CD4-positive, alpha-beta memory T cell (primary cell): Measurements from ENCODE around the gene HIRIP3. TPM values are rescaled to one million over a fixed set of nuclear protein-coding genes. Genes with fewer than 3 reads are reported as not detected.
A peak's percentile ranks its signal among the peaks of the same experiment; 100 is the strongest.
"Not testable (repeated sequence)": the region's sequence is repeated elsewhere in the genome, so short reads cannot be mapped to it uniquely, and the experiment has no call there.

Experiments
- CTCF ChIA-PET: fragments of 350-600 bp; sonication (Branson Sonifier 250); formaldehyde crosslinking; loops from one replicate; lab custom pipeline; 2021; ENCODE audit warnings: inconsistent platforms; ENCODE audit not compliant: partially characterized antibody; lab: Charles Lee
- POLR2A ChIA-PET: fragments of 350-600 bp; sonication (Branson Sonifier 250); formaldehyde crosslinking; loops from one replicate; lab custom pipeline; 2021; ENCODE audit not compliant: partially characterized antibody; lab: Charles Lee
- DNase-seq, 5 donors: peaks; one replicate each; pipeline versions ENCODE4 v3.0.0 to v3.0.0-alpha.2; 2020 to 2022; ENCODE audit warnings: mixed read lengths in 1 of 5
- H3K27ac ChIP-seq: one replicate; pipeline ENCODE4 v1.7.0; 2013; ENCODE audit warnings: low read depth, low read length
- H3K27me3 ChIP-seq: 2 replicates; pipeline ENCODE4 v1.7.0; 2013; ENCODE audit warnings: mild to moderate bottlenecking, low read length, moderate library complexity; ENCODE audit not compliant: insufficient read depth
- H3K36me3 ChIP-seq: 2 replicates; pipeline ENCODE4 v1.7.0; 2013; ENCODE audit warnings: mild to moderate bottlenecking, low read length, moderate library complexity; ENCODE audit not compliant: insufficient read depth
- H3K4me1 ChIP-seq: 2 replicates; pipeline ENCODE4 v1.7.0; 2013; ENCODE audit warnings: mild to moderate bottlenecking, low read length, moderate library complexity; ENCODE audit not compliant: insufficient read depth
- H3K4me3 ChIP-seq, 2 donors: one replicate each; pipeline ENCODE4 v1.7.0; 2013; ENCODE audit warnings: low read length in 2 of 2, mild to moderate bottlenecking in 1 of 2
- H3K9me3 ChIP-seq, 2 donors: one replicate each; pipeline ENCODE4 v1.7.0; 2013; ENCODE audit warnings: low read length in 2 of 2, control low read depth in 1 of 2; ENCODE audit not compliant: control insufficient read depth in 1 of 2
- H3K27ac Mint-ChIP-seq, 7 donors: one replicate each; pipeline ENCODE4 v1.8.0; 2020 to 2021; ENCODE audit warnings: mixed read lengths in 7 of 7, mild to moderate bottlenecking in 6 of 7, inconsistent platforms in 3 of 7, moderate library complexity in 3 of 7
- H3K27me3 Mint-ChIP-seq, 2 donors: one replicate each; pipeline ENCODE4 v1.8.0; 2020 to 2021; ENCODE audit warnings: mixed read lengths in 2 of 2
- H3K36me3 Mint-ChIP-seq, 2 donors: one replicate each; pipeline ENCODE4 v1.8.0; 2020 to 2021; ENCODE audit warnings: mixed read lengths in 2 of 2, inconsistent platforms in 1 of 2, mild to moderate bottlenecking in 1 of 2
- H3K4me1 Mint-ChIP-seq, 4 donors: one replicate each; pipeline ENCODE4 v1.8.0; 2020 to 2021; ENCODE audit warnings: mixed read lengths in 4 of 4, mild to moderate bottlenecking in 1 of 4
- H3K4me3 Mint-ChIP-seq, 8 donors: one replicate each; pipeline ENCODE4 v1.8.0; 2020 to 2021; ENCODE audit warnings: mixed read lengths in 8 of 8, mild to moderate bottlenecking in 7 of 8, moderate library complexity in 6 of 8, inconsistent platforms in 3 of 8
- H3K9me3 Mint-ChIP-seq, 8 donors: one replicate each; pipeline ENCODE4 v1.8.0; 2020 to 2021; ENCODE audit warnings: mixed read lengths in 8 of 8, mild to moderate bottlenecking in 5 of 8, inconsistent platforms in 3 of 8, moderate library complexity in 1 of 8
- intact Hi-C: fragments of 100-400 bp; cut with micrococcal nuclease; formaldehyde crosslinking; loops from one replicate; pipeline ENCODE4 v1.15.1; 2023
- polyA plus RNA-seq, 2 donors: library from polyadenylated mRNA; unstranded; fragments of 300-500 nt; fragmentation: Illumina TruSeq; gene quantifications; one replicate each; pipeline ENCODE4 v1.2.3, GENCODE V29; 2021
- total RNA-seq, 2 experiments: library from RNA; stranded (reverse); gene quantifications; one replicate each; pipeline ENCODE4 v1.2.3, GENCODE V29; 2021

Gene HIRIP3
- total and polyA plus RNA-seq, 4 experiments from 2014 or later = 19.2 to 26.0 (median 20.5) TPM

DNA sequence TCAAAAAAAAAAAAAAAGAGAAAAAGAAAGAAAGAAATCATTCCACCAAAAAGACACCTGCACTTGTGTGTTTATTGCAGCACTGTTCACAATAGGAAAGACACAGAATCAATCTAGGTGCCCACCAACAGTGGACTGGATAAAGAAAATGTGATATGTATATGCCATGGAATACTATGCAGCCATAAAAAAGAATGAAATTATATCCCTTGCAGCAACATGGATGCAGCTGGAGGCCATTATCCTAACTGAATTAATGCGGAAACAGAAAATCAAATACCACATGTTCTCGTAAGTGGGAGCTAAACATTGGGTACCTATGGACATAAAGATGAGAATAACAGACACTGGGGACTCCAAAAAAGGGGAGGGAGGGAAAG is 21.9 kb upstream of the HIRIP3 start:
- intact Hi-C loops = no loop called here
- no peaks in the 10 kb centered on the region for H3K36me3 ChIP-seq
- no peaks in the 10 kb centered on the region for H3K9me3 ChIP-seq
- ChIA-PET POLR2A (no interaction called here), CTCF (interaction anchor here (1.9 to 3.3 kb wide), 2 partner anchors 15 to 317 kb away, joined by 6 to 11 read pairs; no protein-coding TSS in a partner anchor)
- H3K4me3 ChIP-seq = no peak overlapping the region
- no peak overlapping the region for H3K27ac ChIP-seq
- H3K27ac Mint-ChIP-seq = peak overlapping the region in 1 of 7 donors; percentile 46
- H3K27me3 ChIP-seq = no peaks in the 10 kb centered on the region
- no peaks in the 10 kb centered on the region for H3K9me3 Mint-ChIP-seq
- H3K4me3 Mint-ChIP-seq = no peak overlapping the region
- H3K27me3 Mint-ChIP-seq = peaks cover under 1% of the 10 kb centered on the region in 2 donors
- H3K36me3 Mint-ChIP-seq = no peaks in the 10 kb centered on the region
- H3K4me1 ChIP-seq = peaks cover 9% of the 10 kb centered on the region
- no peak for DNase-seq
- peaks cover 4 to 13% (median 7%) of the 10 kb centered on the region in 4 donors for H3K4me1 Mint-ChIP-seq

DNA sequence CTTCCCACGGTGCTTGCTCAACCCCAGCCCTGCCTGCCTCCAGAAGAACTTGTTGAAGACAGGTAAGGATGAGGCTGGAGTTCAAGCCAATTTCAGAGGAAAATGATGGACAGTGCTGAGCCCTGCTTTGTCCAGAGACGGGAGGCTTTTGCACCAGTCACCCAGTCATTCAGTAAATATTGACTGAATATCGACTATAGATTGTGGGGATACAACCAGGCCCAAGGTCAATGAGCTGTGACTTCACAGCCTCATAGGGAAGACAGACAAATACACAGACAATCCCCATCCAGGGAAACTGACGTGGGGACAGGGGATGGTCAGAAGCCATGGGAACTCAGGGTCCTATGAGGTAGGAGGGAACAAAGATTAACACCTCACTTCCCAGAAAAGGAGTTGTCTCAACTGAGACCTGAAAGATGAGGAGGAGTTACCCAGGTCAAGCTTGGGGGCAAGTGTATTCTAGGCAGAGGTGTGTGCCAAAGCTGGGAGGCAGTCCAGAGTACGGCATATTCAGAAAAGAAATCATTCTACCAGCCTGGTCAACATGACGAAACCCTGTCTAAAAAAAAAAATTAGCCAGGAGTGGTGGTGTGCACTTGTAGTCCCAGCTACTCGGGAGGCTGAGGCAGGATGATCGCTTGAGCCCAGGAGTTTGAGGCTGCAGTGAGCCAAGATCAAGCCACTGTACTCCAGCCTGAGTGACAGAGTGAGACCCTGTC is 21.3 kb upstream of the HIRIP3 start:
- no peaks in the 10 kb centered on the region for H3K27me3 ChIP-seq
- H3K4me1 ChIP-seq = peaks cover 7% of the 10 kb centered on the region
- Mint-ChIP-seq H3K4me3 (no peak overlapping the region), H3K27ac (peak overlapping the region in 1 of 7 donors; percentile 14), H3K9me3 (no peaks in the 10 kb centered on the region), H3K4me1 (peaks cover 6 to 14% (median 10%) of the 10 kb centered on the region in 4 donors), H3K27me3 (peaks cover 4 to 6% of the 10 kb centered on the region in 2 donors), H3K36me3 (no peaks in the 10 kb centered on the region)
- no peaks in the 10 kb centered on the region for H3K9me3 ChIP-seq
- H3K4me3 ChIP-seq = no peak overlapping the region
- H3K36me3 ChIP-seq = no peaks in the 10 kb centered on the region
- CTCF ChIA-PET = interaction anchor here (1.9 to 3.3 kb wide), 2 partner anchors 16 to 317 kb away, joined by 6 to 11 read pairs; no protein-coding TSS in a partner anchor
- no peak overlapping the region for H3K27ac ChIP-seq
- POLR2A ChIA-PET = no interaction called here
- intact Hi-C loops = no loop called here
- DNase-seq = no peak

DNA sequence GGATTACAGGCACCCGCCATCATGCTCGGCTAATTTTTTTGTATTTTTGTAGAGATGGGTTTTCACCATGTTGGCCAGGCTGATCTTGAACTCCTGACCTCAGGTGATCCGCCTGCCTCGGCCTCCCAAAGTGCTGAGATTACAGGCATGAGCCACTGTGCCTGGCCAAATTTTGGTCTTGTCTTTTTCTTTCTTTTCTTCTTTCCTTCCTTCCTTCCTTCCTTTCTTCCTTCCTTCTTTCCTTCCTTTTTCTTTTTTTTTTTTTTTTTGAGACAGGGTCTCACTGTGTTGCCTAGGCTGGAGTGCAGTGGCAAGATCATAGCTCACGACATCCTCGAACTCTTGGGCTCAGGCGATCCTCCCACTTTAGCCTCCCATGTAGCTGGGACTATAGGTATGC is 20.0 kb upstream of the HIRIP3 start:
- H3K27ac ChIP-seq, H3K9me3 Mint-ChIP-seq, intact Hi-C loops, H3K9me3 ChIP-seq, H3K4me1 Mint-ChIP-seq, H3K4me1 ChIP-seq, POLR2A ChIA-PET, H3K4me3 ChIP-seq, CTCF ChIA-PET, H3K36me3 ChIP-seq, H3K27me3 ChIP-seq, DNase-seq, H3K36me3 Mint-ChIP-seq, H3K27ac Mint-ChIP-seq, H3K27me3 Mint-ChIP-seq: not testable (repeated sequence)
- H3K4me3 Mint-ChIP-seq = peak overlapping the region in 1 of 8 donors; percentile 12

DNA sequence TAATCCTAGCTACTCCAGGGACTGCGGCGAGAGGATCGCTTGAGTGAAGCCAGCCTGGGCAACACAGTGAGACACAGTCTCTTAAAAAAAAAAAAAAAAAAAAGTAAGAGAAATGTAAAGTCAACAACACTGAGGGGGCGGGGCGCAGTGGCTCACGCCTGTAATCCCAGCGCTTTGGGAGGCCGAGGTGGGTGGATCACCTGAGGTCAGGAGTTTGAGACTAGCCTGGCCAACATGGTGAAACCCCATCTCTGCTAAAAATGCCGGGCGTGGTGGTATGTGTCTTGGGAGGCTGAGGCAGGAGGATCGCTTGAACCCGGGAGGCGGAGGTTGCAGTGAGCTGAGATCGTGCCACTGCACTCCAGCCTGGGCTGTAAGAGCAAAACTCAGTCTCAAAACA is 17.2 kb upstream of the HIRIP3 start:
- Mint-ChIP-seq H3K27me3 (peaks cover 7 to 17% of the 10 kb centered on the region in 2 donors), H3K27ac (peak overlapping the region in 1 of 7 donors; percentile 31), H3K4me3 (peak overlapping the region in 5 of 8 donors; percentile 17 to 87 (median 72))
- H3K9me3 ChIP-seq, H3K4me1 Mint-ChIP-seq, H3K9me3 Mint-ChIP-seq, H3K27me3 ChIP-seq, H3K4me3 ChIP-seq, H3K36me3 Mint-ChIP-seq, DNase-seq, intact Hi-C loops, H3K36me3 ChIP-seq, H3K4me1 ChIP-seq, H3K27ac ChIP-seq, POLR2A ChIA-PET: not testable (repeated sequence)
- CTCF ChIA-PET = interaction anchor here (0.6 to 1.2 kb wide), 4 partner anchors 11 to 312 kb away, joined by 3 to 5 read pairs (median 3); partner anchors contain the start of gene C16orf92

DNA sequence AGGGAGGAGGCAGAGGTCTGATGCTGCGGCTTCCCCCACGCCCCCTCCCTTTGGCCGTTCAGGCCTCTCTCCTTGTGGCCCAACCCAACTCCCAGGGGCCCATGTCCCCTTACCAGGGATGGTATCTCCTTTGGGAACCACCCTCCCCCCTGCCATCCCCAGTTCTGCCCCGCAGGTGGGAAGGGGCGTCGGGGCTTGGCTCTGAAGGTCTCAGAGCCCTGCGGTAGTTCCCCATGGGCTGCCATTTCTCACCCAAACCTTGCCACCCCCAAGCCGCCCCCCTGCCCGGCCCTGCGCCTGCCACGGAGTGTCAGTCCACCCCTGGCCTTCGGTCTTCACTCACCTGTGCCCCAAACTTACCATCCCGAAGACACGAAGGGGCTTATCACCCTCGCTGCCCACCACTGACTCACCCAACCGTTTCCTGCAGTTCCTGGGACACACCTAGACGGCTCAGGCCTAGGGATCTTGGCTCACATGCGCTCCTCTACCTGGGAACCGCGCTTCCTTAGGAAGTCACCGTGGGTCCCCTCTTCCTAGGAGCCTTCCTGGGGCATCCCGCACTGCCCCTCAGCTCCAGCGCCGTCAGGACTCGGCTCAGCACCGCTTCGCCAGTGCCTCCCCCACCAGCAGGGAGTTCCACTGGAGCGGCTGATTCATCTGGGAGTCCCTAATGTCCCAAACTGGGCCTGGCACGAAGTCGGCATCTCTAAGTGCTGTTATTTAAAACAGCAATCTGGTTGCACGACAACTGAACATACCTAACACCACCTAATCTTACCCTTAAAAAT is 16.5 kb upstream of the HIRIP3 start:
- Mint-ChIP-seq H3K9me3 (no peaks in the 10 kb centered on the region), H3K4me3 (peak overlapping the region; percentile 81 to 90 (median 86)), H3K36me3 (no peaks in the 10 kb centered on the region), H3K4me1 (peaks cover 2 to 6% (median 4%) of the 10 kb centered on the region in 4 donors), H3K27me3 (peaks cover 7 to 17% of the 10 kb centered on the region in 2 donors), H3K27ac (peak overlapping the region in 6 of 7 donors; percentile 29 to 82 (median 64))
- H3K4me1 ChIP-seq = peaks cover 7% of the 10 kb centered on the region
- H3K27me3 ChIP-seq = peaks cover 7% of the 10 kb centered on the region
- no peak overlapping the region for H3K27ac ChIP-seq
- no peak for DNase-seq
- no peaks in the 10 kb centered on the region for H3K9me3 ChIP-seq
- CTCF ChIA-PET = interaction anchor here (1.0 kb wide), 1 partner anchor 21 kb away, joined by 3 read pairs; no protein-coding TSS in a partner anchor
- intact Hi-C loops = no loop called here
- no peaks in the 10 kb centered on the region for H3K36me3 ChIP-seq
- POLR2A ChIA-PET = no interaction called here
- H3K4me3 ChIP-seq = peak overlapping the region in 1 of 2 donors; percentile 34

DNA sequence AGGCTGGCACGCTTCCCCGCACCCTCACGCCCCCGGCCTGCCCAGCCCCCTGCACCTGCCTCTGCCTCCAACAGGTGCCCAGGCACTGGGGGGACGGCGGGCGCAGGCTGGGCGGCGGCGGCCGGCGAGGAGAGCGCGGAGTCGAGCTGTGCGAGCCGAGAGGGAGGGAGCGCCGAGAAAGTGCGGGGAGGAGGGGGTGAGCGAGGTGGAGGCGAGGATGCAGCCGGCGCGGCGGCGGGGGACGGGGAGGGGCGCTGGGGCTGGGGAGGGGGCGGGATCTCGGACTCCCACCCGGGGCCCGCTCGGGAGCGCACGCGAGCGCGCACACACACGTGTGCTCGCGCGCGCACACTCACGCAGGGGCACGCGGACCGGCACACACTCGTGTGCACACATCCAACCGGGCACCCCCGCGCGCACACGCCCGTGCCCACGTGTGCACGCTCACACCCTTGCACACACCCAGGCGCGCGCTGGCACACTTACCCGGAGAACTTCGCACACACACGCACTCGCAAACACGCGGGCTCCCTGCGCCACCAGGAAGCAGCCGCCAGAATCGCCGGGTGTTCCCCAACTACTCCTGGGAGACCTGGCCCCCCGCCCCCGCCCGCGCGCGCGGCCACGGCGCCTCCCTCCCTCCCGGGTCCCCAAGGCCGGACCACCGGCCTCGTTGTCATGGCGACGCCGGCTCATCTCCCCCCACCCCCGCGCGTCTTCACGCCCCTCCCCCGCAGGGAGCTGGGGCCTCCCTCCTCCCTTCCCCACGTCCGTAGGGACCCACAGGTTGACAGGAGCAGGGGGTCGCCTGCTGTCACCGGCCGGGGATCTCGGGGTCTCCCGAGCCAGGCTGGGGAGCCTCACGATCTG is 15.7 kb upstream of the HIRIP3 start, which contains the start of gene DOC2A:
TSS of gene DOC2A (minus strand) at position 184 of the 870 bp plus-strand sequence. CDS start 805 bp downstream, outside the sequence.
- CTCF ChIA-PET = no interaction called here
- peak within 1 kb of the TSS; percentile 76 to 90 (median 86) for H3K4me3 Mint-ChIP-seq
- POLR2A ChIA-PET = no interaction called here
- Histone ChIP-seq H3K4me3 (peak within 1 kb of the TSS in 1 of 2 donors; percentile 34), H3K27me3 (peaks cover 7% of the 10 kb centered on the region), H3K27ac (no peak within 1 kb of the TSS), H3K36me3 (no peaks in the 10 kb centered on the region), H3K4me1 (peaks cover 7% of the 10 kb centered on the region), H3K9me3 (no peaks in the 10 kb centered on the region)
- H3K4me1 Mint-ChIP-seq = peaks cover 2 to 6% (median 4%) of the 10 kb centered on the region in 4 donors
- H3K36me3 Mint-ChIP-seq = no peaks in the 10 kb centered on the region
- peak within 1 kb of the TSS in 2 of 7 donors; percentile 62 to 75 for H3K27ac Mint-ChIP-seq
- H3K27me3 Mint-ChIP-seq = peaks cover 7 to 17% of the 10 kb centered on the region in 2 donors
- H3K9me3 Mint-ChIP-seq = no peaks in the 10 kb centered on the region
- peak in 3 of 5 donors; percentile 24 to 32 (median 25) for DNase-seq
- intact Hi-C loops = no loop called here
